Spleen (tissue), 7 donors: ENCODE data around the gene EPB41L4B.

Source experiments
- CTCF ChIP-seq, 11 experiments: fragments of 200-600 bp in 7 of 11; fragments of 450-650 bp in 4 of 11; sonication (generic) in 4 of 11; IDR thresholded peaks in 8 of 11; conservative IDR thresholded peaks in 3 of 11; 1 replicate in 7 of 11; 2 replicates in 4 of 11; pipeline versions ENCODE4 v1.4.0 to v1.8.0; 2016 to 2021; ENCODE audit warnings: antibody characterized with exemption in 11 of 11, inconsistent platforms in 4 of 11, mild to moderate bottlenecking in 1 of 11
- POLR2A ChIP-seq, 3 donors: fragments of 450-650 bp; IDR thresholded peaks; one replicate each; pipeline ENCODE4 v1.5.1; 2017; ENCODE audit warnings: antibody characterized with exemption in 3 of 3, mild to moderate bottlenecking in 1 of 3
- POLR2AphosphoS5 ChIP-seq, 3 donors: sonication (generic); formaldehyde crosslinking; IDR thresholded peaks; one replicate each; pipeline ENCODE4 v1.5.1; 2017; ENCODE audit warnings: antibody characterized with exemption in 3 of 3
- donor health status: DM: no; HTN: no; CAD: no; lungs with moderate emphysema.
- donor health status: DM: no; HTN: no; CAD: no.
- donor health status: DM: no; HTN: no; CAD: no.

GRCh38 chr9:109286571-109286977 lies 34.3 kb downstream of the EPB41L4B start:
- no peak for TF ChIP-seq CTCF (IDR thresholded peaks at IDR 0.05 in 8 of 11, conservative IDR thresholded peaks at IDR 0.05 in 3 of 11)
- no peak for TF ChIP-seq POLR2A (IDR thresholded peaks at IDR 0.05)
- TF ChIP-seq POLR2AphosphoS5 (IDR thresholded peaks at IDR 0.05): no peak
